Skeletal muscle cell (primary cell): ENCODE data around the gene SLC38A9.

Experiments
- DNase-seq: peaks from one replicate; pipeline ENCODE4 v3.0.0-alpha.2; 2010; ENCODE audit warnings: low read depth
- H3K4me3 ChIP-seq: 2 replicates; pipeline ENCODE4 v1.5.1; 2011; ENCODE audit warnings: low read depth, mild to moderate bottlenecking, control low read depth, low read length, moderate library complexity

Gene SLC38A9

DNA sequence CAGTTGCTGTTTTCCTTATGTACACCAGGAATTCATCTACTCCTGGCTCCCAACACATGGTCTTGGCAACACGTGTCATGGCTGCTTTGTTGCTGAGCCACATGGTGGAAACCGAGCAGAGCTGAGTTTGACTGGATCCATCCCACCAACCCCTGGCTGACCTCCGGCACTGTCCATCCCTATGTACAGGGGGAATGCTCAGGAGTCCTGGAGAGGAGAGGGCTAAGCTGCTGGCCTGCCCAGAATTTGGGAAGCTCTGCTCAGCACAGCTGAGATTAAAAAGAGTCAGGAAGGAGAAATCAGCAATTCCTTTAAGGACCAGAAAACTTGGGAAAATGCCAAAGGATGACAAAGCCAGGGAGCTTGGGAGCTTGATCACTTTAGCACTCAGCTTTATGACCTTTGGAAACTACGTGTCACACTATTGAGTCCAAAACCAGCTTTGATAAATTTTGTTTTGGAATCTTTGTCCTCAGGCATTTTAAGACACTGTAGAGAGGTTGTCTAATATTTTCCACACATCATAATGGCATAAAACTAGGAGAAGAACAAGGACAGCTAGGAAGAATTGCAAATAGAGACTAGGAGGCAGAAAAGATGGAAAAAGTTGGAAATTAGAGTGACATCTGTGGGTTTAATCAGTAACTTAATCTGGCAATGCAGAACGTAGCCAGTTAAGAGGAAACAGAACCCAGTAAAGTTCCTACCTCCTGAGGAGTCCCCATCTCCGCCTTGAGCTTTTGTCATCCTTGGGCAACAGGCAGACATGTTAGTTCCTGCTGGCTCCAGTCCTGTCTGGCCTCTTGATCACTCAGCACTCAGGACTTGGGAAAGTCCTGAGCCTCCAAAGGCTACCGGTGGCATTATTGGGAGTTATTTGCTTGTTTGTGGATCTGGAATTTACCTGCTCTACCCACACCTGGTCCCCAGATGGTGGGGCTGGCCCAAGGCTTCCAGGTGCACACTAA is 114.8 kb downstream of the SLC38A9 start:
- no peak overlapping the region for H3K4me3 ChIP-seq
- DNase-seq, result no peak

DNA sequence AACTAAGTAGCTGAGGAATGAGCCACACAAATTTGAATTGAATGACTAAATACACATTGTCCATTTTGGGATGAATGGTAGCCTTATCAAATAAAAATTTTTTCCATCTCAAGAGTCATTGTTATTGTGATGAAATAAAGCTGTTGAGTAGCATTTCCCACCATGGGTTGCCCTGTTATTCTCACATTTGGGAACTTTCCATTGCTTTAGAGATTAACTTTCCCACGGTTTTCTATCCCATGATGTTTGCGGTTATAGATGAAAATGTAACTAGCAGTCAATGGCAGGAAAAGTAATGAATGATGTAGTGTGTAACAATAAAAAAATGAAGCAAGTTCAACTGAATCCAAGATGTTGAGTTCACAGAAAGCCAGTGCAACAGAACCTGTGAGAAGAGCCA is 117.5 kb downstream of the SLC38A9 start:
- DNase-seq, result no peak
- no peak overlapping the region for H3K4me3 ChIP-seq

DNA sequence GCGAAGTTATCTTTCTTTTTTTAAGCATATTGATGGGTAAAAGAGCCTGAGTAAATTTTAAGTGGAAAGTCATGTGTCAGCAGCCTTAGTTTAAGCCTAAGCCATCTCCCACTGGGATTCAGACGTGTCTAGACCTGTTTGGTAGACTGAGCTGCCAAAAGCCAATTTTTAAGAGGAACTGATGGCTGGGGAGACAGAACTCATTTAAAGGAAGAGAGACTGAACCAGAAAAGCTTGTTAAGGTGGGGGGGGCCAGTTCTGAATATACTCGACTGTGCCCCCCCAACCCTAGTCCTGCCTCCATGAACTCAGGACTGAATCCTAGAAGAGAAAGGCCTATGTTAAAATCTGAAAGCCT is 119.0 kb downstream of the SLC38A9 start:
- H3K4me3 ChIP-seq, result no peak overlapping the region
- no peak for DNase-seq

DNA sequence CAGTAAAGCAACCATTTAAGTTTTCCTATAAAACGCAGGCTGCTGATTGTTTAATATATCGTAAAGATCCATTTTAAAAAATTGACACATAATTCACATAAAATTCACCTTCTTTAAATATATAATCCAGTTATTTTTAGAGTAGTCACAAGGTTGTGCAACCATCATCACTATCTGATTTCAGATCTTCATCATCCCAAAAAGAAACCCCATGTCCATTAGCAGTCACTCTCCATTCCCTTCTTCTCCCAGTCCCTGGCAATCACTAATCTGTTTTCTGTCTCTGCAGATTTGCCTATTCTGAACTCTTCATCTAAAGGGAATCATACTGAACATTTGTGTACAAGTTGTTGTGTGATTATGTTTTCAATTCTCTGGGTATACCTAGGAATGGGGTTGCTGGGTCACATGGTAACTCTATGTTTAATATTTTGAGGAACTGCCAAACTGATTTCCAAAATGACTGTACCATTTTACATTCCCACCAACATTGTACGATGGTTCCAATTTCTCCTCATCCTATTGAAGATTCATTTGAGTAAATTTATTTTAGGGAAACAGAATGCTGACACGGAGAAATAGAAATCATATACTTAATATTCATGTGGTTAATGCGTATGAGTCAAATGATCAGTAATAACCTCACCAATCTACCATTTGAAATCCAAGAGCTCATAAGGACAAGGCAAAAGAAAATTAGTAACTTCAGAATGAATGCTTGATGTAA is 119.6 kb downstream of the SLC38A9 start:
- DNase-seq, result no peak
- no peak overlapping the region for H3K4me3 ChIP-seq

DNA sequence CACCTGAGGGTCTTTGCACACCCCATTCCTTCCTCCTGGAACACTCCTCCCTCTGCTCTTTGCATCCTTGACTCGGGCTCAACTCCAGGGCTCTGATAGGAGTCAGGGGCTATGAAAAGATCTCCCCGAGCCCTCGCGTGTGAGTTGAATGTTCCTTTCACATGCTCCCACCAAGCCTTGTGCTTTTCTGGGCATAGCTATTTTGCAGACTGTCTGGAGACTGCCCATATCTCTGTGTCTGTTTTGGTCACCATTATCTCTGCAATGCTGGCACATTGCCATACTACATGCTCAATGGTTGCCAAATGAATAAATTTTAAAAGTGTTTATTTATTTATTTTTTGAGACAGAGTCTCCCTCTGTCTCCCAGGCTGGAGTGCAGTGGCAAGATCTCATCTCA is 120.4 kb downstream of the SLC38A9 start:
- no peak overlapping the region for H3K4me3 ChIP-seq
- DNase-seq, result no peak

DNA sequence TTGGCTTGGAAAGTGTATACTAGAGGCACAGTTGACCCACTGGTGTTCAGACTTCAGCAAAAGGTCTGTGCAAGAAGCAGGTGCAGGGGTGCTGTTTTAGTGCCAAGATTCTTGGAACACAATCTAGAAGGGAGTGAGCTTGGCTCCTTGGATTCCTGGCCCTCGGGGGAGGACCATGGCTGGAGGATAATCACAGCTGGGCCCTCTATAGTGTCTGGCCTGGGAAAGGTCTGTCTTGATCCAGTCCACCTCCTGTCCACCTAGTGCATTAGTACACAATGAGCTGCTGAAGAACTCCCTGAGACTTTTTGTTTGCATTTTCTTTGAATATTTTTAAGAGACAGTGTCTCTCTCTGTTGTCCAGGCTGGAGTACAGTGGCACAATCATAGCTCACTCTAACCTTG is 126.9 kb downstream of the SLC38A9 start:
- no peak for DNase-seq
- H3K4me3 ChIP-seq, result no peak overlapping the region

DNA sequence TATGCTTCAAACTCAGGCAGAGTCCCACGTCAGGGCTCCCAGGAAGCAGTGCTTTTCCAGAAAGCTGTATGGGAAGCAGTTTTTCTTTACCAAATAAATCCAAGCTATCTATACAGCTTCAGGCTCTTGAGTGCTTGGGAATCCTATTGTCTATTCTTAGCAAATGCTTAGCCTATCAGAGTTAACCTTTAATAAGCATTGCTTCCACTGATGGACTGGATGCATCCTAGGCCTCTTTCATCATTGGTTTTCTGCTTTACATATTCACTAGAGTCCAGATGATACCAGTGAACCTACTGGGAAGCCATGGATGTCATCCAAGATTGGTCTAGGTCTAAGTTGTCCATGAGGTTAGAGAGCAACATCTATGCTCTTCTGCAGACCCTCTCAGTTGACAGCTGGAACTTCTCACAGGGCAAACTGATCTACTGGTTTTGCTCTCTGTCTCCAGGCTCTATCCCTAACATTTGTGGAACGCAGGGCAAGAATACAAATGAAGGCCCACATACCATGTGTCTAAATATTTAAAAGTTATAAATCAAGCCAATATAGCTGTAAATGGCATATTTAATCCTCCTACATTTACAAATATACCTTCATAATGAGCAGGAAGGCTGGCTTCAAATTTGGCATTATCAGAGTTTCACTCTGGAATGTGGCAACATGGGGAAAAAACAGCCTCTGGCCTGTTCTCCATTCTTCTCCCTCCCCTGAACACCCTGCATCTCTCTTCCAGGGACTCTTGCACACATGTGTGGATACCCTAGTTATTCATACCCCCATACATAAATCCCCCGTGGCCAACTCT is 127.5 kb downstream of the SLC38A9 start:
- H3K4me3 ChIP-seq, result no peak overlapping the region
- no peak for DNase-seq

DNA sequence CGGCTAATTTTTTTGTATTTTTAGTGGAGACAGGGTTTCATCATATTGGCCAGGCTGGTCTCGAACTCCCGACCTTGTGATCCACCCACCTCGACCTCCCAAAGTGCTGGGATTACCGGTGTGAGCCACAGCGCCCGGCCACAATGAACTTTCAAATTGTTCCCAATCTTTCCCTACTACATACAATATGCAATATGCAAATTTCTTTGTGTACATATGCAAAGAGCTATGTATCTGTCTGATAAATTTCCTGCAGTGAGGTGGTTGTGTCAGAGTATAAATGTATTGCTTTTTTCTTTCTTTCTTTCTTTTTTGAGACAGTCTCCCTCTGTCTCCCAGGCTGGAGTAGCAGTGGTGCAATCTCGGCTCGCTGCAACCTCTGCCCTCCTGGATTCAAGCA is 128.5 kb downstream of the SLC38A9 start:
- DNase-seq, result no peak
- no peak overlapping the region for H3K4me3 ChIP-seq

DNA sequence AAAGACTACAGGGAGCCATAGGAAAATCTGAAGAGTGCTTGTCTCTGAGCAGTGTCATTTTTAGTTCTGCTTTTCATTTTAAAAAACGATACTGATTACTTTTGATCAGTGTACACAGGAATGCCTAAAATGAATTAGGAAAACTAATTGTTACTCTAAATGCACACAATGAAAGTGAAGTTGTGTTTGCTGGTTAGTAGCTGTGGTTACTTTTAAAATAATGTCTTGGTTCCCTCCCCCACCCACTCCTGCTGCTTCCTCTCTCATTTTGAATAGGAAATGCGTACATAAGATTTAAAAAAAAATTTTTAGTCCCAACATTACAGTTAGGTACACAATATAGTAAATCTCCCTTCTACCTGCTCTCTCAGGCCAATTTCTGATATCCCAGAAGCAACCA is 129.9 kb downstream of the SLC38A9 start:
- no peak overlapping the region for H3K4me3 ChIP-seq
- no peak for DNase-seq

DNA sequence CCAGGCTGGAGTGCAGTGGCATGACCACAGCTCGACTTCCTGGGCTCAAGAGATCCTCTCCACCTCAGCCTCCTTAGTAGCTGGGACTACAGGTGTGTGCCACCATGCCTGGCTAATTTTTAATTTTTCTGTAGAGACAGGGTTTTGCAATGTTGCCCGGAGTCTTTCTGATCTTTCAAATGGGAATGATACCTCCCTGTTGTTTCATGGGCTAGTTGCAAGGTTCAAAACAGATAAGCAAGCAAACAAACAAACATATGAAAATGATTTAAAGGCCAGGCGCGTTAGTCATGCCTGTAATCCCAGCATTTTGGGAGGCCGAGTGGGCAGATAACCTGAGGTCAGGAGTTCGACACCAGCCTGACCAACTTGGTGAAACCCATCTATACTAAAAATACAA is 132.1 kb downstream of the SLC38A9 start:
- no peak overlapping the region for H3K4me3 ChIP-seq
- DNase-seq, result no peak

DNA sequence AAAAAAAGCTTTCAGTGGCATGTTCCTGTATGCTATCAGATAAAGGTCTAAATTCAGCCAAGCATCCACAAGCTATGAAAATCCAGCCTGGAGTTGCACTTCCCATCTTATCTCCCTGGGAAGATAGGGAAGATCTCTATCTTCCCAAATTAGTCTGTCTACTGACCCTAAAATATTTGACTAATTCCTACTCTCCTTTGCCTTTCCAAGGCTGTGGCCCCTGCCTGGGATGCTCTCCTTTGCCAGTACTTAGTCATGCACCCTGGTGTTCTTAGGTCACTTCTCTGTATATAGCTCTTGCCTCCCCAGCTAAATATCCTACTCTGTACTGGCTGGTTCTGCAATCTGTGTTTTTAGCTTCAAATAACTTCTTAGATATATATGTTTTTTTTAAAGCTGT is 133.4 kb downstream of the SLC38A9 start:
- DNase-seq, result no peak
- H3K4me3 ChIP-seq, result no peak overlapping the region

DNA sequence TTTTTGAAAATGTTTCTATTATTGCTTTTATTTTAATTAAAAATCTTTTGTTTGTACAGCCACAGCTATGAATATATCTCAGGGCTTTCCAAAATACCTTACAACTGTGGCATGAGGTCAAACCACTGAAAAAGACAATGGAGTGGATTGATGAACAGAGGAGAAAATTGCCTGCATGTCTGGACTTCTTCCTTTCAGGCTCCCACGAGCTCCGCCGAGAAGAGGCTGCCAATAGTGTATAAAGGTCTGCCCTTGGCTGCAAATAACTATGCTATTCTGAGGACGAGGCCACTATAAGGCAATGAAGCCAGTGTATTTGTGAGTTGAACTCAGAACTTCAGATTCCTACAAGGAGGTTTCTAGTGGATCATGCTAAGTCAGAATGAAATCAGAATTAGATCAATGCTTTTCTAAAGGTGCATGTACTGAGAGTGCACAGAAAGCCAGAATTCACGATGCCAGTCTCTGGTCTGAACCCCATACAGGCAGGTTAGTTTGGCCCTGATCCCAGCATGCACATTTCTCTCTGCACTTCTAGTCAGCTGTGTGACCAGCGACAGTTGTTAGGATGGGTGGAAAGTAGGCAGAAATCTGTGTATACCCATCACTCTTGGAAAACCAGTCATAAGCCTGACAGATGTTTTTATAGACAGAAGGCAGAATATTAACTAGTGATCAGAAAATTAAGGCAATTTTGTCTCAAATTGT is 134.6 kb downstream of the SLC38A9 start:
- DNase-seq, result no peak
- H3K4me3 ChIP-seq, result no peak overlapping the region

DNA sequence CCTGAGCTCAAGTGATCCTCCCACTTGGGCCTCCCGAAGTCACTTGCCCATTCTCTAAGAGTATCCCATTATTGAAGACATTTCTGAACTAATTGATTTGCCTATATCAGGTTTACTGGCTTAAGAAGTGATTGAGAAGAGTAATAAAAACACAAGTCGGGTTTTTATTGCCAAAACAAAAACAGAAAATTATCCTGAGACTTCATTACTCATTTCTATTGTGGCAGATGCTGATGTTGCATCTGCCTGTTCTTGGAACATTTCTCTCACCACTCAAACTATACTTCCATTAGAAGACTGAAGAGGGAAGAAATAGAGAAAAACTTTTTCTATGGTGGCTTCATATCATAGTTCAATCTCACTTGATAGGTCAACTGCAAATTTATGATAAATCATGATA is 135.5 kb downstream of the SLC38A9 start:
- DNase-seq, result no peak
- no peak overlapping the region for H3K4me3 ChIP-seq
